Measurements from ENCODE around the gene FUCA2. TPM values are rescaled to one million over a fixed set of nuclear protein-coding genes. Genes with fewer than 3 reads are reported as not detected.

FUCA2 gene
- total RNA-seq, 1 donor from 2014 or later: 54.8 TPM

DNA sequence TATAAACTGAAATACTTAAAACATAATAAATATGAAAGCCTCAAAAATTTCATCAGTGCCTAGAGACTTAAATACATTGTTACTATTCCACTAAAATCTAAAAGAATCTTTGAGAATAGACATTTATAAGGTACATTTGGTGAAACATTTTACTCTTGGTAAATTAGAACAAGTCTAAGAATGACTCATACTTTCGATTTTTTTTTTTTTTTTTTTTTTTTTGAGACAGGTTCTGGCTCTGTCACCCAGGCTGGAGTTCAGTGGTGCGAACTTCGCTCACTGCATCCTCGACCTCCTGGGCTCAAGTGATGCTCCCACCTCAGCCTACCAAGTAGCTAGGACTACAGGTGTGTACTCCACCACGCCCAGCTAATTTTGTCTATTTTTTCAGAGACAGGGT, 6.4 kb downstream of the FUCA2 start:
- TF ChIP-seq, protein P1, sequence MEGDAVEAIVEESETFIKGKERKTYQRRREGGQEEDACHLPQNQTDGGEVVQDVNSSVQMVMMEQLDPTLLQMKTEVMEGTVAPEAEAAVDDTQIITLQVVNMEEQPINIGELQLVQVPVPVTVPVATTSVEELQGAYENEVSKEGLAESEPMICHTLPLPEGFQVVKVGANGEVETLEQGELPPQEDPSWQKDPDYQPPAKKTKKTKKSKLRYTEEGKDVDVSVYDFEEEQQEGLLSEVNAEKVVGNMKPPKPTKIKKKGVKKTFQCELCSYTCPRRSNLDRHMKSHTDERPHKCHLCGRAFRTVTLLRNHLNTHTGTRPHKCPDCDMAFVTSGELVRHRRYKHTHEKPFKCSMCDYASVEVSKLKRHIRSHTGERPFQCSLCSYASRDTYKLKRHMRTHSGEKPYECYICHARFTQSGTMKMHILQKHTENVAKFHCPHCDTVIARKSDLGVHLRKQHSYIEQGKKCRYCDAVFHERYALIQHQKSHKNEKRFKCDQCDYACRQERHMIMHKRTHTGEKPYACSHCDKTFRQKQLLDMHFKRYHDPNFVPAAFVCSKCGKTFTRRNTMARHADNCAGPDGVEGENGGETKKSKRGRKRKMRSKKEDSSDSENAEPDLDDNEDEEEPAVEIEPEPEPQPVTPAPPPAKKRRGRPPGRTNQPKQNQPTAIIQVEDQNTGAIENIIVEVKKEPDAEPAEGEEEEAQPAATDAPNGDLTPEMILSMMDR (conservative IDR thresholded peaks at IDR 0.05; ENCODE audit: low read depth, low read length): no peak
- DNase-seq (ENCODE audit: low read depth): no peak

DNA sequence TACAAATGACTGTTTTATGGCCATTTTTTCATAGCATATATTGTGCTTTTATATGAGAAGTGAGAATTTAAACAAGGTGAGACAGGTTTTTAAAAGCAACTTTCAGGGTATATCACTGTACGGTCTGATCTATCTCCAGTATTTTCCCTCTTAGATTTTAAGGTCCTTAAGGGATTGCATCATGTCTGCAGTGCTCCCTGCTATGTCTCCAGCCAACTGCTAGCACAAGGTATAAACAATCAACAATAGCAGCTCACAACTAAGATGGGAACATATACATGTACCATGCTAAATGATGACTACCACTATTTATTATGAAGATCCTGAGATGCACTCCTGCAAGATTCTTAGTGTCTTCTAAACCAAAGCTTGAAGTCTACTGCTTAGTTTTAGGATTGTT, 7.2 kb downstream of the FUCA2 start:
- no peak overlapping the region for H3K4me3 ChIP-seq (ENCODE audit: low read depth, low read length)
- DNase-seq (ENCODE audit: low read depth): no peak
- TF ChIP-seq, protein P1 (conservative IDR thresholded peaks at IDR 0.05; ENCODE audit: low read depth, low read length): no peak

More for the DNA sequence above, 6.4 kb downstream of the FUCA2 start:
- no peak overlapping the region for H3K4me3 ChIP-seq (ENCODE audit: low read depth, low read length)

DNA sequence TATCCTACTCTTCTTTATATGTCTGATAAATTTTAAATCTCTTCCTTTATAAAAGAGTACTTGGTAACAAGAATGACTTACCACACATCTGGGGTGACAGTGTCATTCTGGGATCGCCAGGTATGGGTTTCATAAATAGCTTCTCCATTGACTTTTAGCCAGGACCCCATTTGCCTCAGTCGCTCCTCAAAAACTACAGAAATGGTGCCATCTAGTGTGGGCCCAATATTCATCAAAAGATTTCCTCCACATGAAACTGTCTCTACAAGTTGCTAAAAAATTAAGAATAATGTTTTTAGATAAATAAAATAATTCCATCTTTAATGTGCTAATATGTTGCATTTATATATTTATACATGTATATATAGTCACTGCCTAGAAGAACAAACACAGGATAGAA, 9.7 kb downstream of the FUCA2 start:
- DNase-seq (ENCODE audit: low read depth): no peak
- H3K4me3 ChIP-seq (ENCODE audit: low read depth, low read length): no peak overlapping the region
- TF ChIP-seq, protein P1 (conservative IDR thresholded peaks at IDR 0.05; ENCODE audit: low read depth, low read length): peak; percentile 15

DNA sequence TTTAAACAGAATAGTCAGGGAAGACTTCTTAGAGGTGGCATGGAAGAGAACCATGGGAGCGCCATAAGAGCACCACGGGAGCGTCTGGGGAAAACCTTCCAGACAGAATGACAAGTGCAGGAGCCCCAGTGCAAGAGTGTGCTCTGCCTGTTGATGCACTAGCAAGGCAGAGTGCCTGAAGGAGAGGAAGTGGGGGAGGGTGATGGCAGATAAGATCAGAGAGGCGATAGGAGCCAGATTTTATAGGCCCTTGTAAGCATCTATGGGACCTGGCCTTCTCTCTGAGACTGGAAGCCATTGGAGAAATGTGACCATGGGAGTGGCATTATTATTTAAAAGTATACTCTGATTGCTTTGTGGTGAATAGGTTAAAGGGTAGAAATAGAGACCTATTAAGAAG, 13.1 kb downstream of the FUCA2 start:
- no peak for DNase-seq (ENCODE audit: low read depth)
- TF ChIP-seq, protein P1 (conservative IDR thresholded peaks at IDR 0.05; ENCODE audit: low read depth, low read length): no peak

DNA sequence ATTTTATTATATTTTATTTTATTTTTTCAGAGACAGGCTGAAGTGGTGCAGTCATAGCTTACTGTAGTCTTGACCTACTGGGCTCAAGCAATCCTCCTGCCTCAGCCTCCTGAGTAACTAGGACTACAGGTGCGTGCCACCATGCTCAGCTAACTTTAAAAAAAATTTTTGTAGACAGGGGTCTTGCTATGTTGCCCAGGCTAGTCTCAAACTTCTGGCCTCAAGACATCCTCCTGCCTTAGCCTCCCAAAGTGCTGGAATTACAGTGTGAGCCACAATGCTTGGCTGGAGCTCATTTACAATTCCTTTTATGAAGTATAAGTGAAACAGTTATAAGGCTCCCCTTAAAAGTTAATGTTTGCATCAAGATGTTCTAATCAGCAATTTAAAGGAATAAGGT, 14.5 kb downstream of the FUCA2 start:
- DNase-seq (ENCODE audit: low read depth): no peak
- TF ChIP-seq, protein P1 (conservative IDR thresholded peaks at IDR 0.05; ENCODE audit: low read depth, low read length): no peak
- H3K4me3 ChIP-seq (ENCODE audit: low read depth, low read length): no peak overlapping the region

More for the DNA sequence above, 13.1 kb downstream of the FUCA2 start:
- no peak overlapping the region for H3K4me3 ChIP-seq (ENCODE audit: low read depth, low read length)

DNA sequence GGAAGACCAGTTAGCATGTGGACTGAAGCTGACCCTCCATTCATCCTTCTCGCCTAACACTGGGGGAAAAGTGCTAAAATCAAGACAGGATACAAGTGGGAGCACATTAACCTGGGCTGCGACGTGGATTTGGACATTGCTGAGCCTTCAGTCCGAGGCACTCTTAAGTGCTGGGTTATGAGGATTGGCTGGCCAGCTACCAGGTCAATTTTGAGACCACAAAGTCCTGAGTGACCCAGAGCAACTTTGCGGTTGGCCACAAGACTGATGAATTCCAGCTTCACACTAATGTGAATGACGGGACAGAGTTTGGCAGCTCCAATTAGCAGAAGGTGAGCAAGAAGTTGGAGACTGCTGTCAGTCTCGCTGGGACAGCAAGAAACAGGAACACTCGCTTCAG, 20.7 kb downstream of the FUCA2 start:
- TF ChIP-seq, protein P1 (conservative IDR thresholded peaks at IDR 0.05; ENCODE audit: low read depth, low read length): no peak
- H3K4me3 ChIP-seq (ENCODE audit: low read depth, low read length): no peak overlapping the region
- no peak for DNase-seq (ENCODE audit: low read depth)

DNA sequence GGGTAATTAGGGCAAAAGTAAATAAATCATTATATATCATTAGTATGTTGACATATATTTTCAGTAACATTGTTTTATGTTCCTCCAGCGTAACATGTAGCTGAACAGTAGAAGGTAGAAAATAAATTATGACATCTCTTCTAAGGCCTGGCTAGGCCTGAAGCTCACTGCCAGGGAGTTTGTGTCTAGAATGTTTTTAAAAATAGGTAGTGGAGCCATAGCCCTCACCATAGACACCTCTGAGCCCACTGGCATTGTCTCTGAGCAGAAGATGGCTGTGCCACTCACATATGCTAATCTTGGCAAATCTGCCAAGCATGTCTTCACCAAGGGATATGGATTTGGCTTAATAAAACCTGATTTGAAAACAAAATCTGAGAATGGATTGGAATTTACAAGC, 21.3 kb downstream of the FUCA2 start:
- no peak for DNase-seq (ENCODE audit: low read depth)
- TF ChIP-seq, protein P1 (conservative IDR thresholded peaks at IDR 0.05; ENCODE audit: low read depth, low read length): no peak
- no peak overlapping the region for H3K4me3 ChIP-seq (ENCODE audit: low read depth, low read length)

Data from epithelial cell of proximal tubule (primary cell).